HepG2 (cell line): ENCODE data around the gene SPATA12.

Experiments
- ARHGAP35 ChIP-seq: sonication (generic); formaldehyde crosslinking; IDR thresholded peaks from 2 replicates; pipeline ENCODE4 v1.9.0; 2022; ENCODE audit warnings: mild to moderate bottlenecking, inconsistent platforms, moderate library complexity, missing genetic modification reagents, borderline replicate concordance
- BCL6 ChIP-seq: IDR thresholded peaks from 2 replicates; pipeline ENCODE4 v1.6.1; 2016; ENCODE audit warnings: missing genetic modification reagents, missing compliant biosample characterization
- MAX ChIP-seq: IDR thresholded peaks from 2 replicates; pipeline ENCODE4 v1.6.1; 2012; ENCODE audit warnings: inconsistent platforms
- MIER3 ChIP-seq: IDR thresholded peaks from 2 replicates; pipeline ENCODE4 v1.6.1; 2016; ENCODE audit warnings: missing compliant biosample characterization, borderline replicate concordance
- PAWR ChIP-seq: sonication (generic); formaldehyde crosslinking; IDR thresholded peaks from 2 replicates; pipeline ENCODE4 v1.4.0; 2020; ENCODE audit warnings: missing genetic modification reagents, mild to moderate bottlenecking, borderline replicate concordance
- RBM39 ChIP-seq: fragments of 200-400 bp; formaldehyde crosslinking; IDR thresholded peaks from one replicate; pipeline ENCODE4 v1.6.1; 2018; ENCODE audit warnings: antibody characterized with exemption, mild to moderate bottlenecking, low read depth, low read length; ENCODE audit not compliant: poor library complexity, severe bottlenecking
- ZBTB7A ChIP-seq: sonication (generic); formaldehyde crosslinking; IDR thresholded peaks from 2 replicates; pipeline ENCODE4 v1.8.0; 2022; ENCODE audit warnings: mild to moderate bottlenecking, missing genetic modification reagents
- ZNF782 ChIP-seq: sonication (generic); formaldehyde crosslinking; IDR thresholded peaks from 2 replicates; pipeline ENCODE4 v1.4.0; 2020; ENCODE audit warnings: missing genetic modification reagents, mild to moderate bottlenecking, borderline replicate concordance
- ZZZ3 ChIP-seq: sonication (generic); formaldehyde crosslinking; IDR thresholded peaks from 2 replicates; pipeline ENCODE4 v1.4.0; 2020; ENCODE audit warnings: missing genetic modification reagents, mild to moderate bottlenecking, borderline replicate concordance
- TF ChIP-seq, protein P1 (sequence below): sonication (generic); formaldehyde crosslinking; IDR thresholded peaks from 2 replicates; pipeline ENCODE4 v1.5.0; 2020; ENCODE audit warnings: missing genetic modification reagents
- TF ChIP-seq, protein P2 (sequence below): sonication (generic); formaldehyde crosslinking; IDR thresholded peaks from 2 replicates; pipeline ENCODE4 v1.5.0; 2020; ENCODE audit warnings: mild to moderate bottlenecking, missing genetic modification reagents, moderate library complexity
- TF ChIP-seq, protein P3 (sequence below): IDR thresholded peaks from 2 replicates; pipeline ENCODE4 v1.6.1; 2018; ENCODE audit warnings: missing genetic modification reagents, mild to moderate bottlenecking, missing compliant biosample characterization

GRCh38 chr3:57094575-57094974, 34.1 kb downstream of the SPATA12 start:
- TF ChIP-seq, protein P1, sequence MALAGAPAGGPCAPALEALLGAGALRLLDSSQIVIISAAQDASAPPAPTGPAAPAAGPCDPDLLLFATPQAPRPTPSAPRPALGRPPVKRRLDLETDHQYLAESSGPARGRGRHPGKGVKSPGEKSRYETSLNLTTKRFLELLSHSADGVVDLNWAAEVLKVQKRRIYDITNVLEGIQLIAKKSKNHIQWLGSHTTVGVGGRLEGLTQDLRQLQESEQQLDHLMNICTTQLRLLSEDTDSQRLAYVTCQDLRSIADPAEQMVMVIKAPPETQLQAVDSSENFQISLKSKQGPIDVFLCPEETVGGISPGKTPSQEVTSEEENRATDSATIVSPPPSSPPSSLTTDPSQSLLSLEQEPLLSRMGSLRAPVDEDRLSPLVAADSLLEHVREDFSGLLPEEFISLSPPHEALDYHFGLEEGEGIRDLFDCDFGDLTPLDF (CRISPR knock-in tag) = no peak
- TF ChIP-seq ZBTB7A (CRISPR knock-in tag) (no peak), PAWR (no peak), MAX (no peak), ZNF782 (CRISPR knock-in tag) (no peak), RBM39 (no peak), ZZZ3 (no peak), BCL6 (CRISPR knock-in tag) (no peak), ARHGAP35 (CRISPR knock-in tag) (no peak), MIER3 (CRISPR knock-in tag) (no peak)
- TF ChIP-seq, protein P2, sequence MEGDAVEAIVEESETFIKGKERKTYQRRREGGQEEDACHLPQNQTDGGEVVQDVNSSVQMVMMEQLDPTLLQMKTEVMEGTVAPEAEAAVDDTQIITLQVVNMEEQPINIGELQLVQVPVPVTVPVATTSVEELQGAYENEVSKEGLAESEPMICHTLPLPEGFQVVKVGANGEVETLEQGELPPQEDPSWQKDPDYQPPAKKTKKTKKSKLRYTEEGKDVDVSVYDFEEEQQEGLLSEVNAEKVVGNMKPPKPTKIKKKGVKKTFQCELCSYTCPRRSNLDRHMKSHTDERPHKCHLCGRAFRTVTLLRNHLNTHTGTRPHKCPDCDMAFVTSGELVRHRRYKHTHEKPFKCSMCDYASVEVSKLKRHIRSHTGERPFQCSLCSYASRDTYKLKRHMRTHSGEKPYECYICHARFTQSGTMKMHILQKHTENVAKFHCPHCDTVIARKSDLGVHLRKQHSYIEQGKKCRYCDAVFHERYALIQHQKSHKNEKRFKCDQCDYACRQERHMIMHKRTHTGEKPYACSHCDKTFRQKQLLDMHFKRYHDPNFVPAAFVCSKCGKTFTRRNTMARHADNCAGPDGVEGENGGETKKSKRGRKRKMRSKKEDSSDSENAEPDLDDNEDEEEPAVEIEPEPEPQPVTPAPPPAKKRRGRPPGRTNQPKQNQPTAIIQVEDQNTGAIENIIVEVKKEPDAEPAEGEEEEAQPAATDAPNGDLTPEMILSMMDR (CRISPR knock-in tag) = no peak
- TF ChIP-seq, protein P3, sequence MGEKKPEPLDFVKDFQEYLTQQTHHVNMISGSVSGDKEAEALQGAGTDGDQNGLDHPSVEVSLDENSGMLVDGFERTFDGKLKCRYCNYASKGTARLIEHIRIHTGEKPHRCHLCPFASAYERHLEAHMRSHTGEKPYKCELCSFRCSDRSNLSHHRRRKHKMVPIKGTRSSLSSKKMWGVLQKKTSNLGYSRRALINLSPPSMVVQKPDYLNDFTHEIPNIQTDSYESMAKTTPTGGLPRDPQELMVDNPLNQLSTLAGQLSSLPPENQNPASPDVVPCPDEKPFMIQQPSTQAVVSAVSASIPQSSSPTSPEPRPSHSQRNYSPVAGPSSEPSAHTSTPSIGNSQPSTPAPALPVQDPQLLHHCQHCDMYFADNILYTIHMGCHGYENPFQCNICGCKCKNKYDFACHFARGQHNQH (CRISPR knock-in tag) = no peak
